ENCODE data around the gene STX2. TPM values are rescaled to one million over a fixed set of nuclear protein-coding genes. Genes with fewer than 3 reads are reported as not detected.

Gene STX2
- total and polyA plus RNA-seq, 2 experiments from 2014 or later, result 16.4 to 35.4 TPM

- TF ChIP-seq POLR2AphosphoS5 (IDR thresholded peaks at IDR 0.05; ENCODE audit: low read depth) (peak; percentile 26; the same call in 1 of the 2 replicates), STAT1 (IDR thresholded peaks at IDR 0.05; ENCODE audit: unreplicated experiment) (no peak)
- DNase-seq (ENCODE audit: low spot score) (peak; percentile 23), ATAC-seq (peak; percentile 36)
- Histone ChIP-seq H3K9me2 (ENCODE audit: insufficient read depth) (no peaks in the 10 kb centered on the region), H3K27me3 (ENCODE audit: insufficient read depth) (no peaks in the 10 kb centered on the region), H3F3A (replicated peaks; ENCODE audit: low read depth) (peaks cover 43% of the 10 kb centered on the region), H4K20me1 (replicated peaks; ENCODE audit: insufficient read depth) (peaks cover 35% of the 10 kb centered on the region), H3K27ac (ENCODE audit: low read depth) (peak overlapping the region; percentile 84; the same call in 1 of the 2 replicates), H3K79me2 (replicated peaks; ENCODE audit: insufficient read depth) (peaks cover 13% of the 10 kb centered on the region), H3K36me3 (ENCODE audit: insufficient read depth) (peaks cover 32% of the 10 kb centered on the region), H3K4me1 (ENCODE audit: insufficient read depth) (peaks cover 25% of the 10 kb centered on the region), H3K4me2 (no peak overlapping the region), H3K4me3 (no peak overlapping the region), H2AFZ (no peak overlapping the region)
- Mint-ChIP-seq H3K27ac (no peak overlapping the region), H3K4me3 (no peak overlapping the region), H3K36me3 (ENCODE audit: low read depth) (peaks cover 36% of the 10 kb centered on the region), H3K4me1 (peaks cover 40% of the 10 kb centered on the region), H3K27me3 (ENCODE audit: insufficient read depth, low read depth, poor library complexity) (peaks cover 18% of the 10 kb centered on the region), H3K9me3 (no peaks in the 10 kb centered on the region; the same call in 1 of the 3 replicates)
Observed at GRCh38 chr12:130879212-130879686, 40.2 kb upstream of the STX2 start.

GRCh38 chr12:130878193-130879185 lies 39.4 kb upstream of the STX2 start:
- peak; percentile 19 for DNase-seq (ENCODE audit: low spot score)
- ATAC-seq, result peak; percentile 24
- no peak overlapping the region for H3K4me3 Mint-ChIP-seq
- TF ChIP-seq REST (IDR thresholded peaks at IDR 0.05; ENCODE audit: unreplicated experiment) (no peak), CTCF (conservative IDR thresholded peaks at IDR 0.05; ENCODE audit: low read depth in 2 of 2) (no peak), CREB1 (CRISPR knock-in tag; IDR thresholded peaks at IDR 0.05; ENCODE audit: low read depth) (no peak), POLR2AphosphoS5 (IDR thresholded peaks at IDR 0.05; ENCODE audit: low read depth) (no peak), JUNB (IDR thresholded peaks at IDR 0.05; ENCODE audit: unreplicated experiment) (no peak), EZH2phosphoT487 (IDR thresholded peaks at IDR 0.05; ENCODE audit: unreplicated experiment) (no peak), ZNF331 (CRISPR knock-in tag; IDR thresholded peaks at IDR 0.05; ENCODE audit: low read depth) (no peak), ZNF114 (CRISPR knock-in tag; IDR thresholded peaks at IDR 0.05) (no peak), ETS1 (IDR thresholded peaks at IDR 0.05) (no peak), NANOG (IDR thresholded peaks at IDR 0.05; ENCODE audit: borderline replicate concordance) (no peak), STAT1 (IDR thresholded peaks at IDR 0.05; ENCODE audit: unreplicated experiment) (no peak), EZH2 (IDR thresholded peaks at IDR 0.05; ENCODE audit: low read depth, unreplicated experiment) (no peak)

More at GRCh38 chr12:130878193-130879185, 39.4 kb upstream of the STX2 start:
- H3K27me3 ChIP-seq (ENCODE audit: insufficient read depth), result no peaks in the 10 kb centered on the region
- H4K20me1 ChIP-seq (replicated peaks; ENCODE audit: insufficient read depth), result peaks cover 43% of the 10 kb centered on the region
- peaks cover 21% of the 10 kb centered on the region for H3K79me2 ChIP-seq (replicated peaks; ENCODE audit: insufficient read depth)
- H3K9me2 ChIP-seq (ENCODE audit: insufficient read depth), result no peaks in the 10 kb centered on the region
- peaks cover 33% of the 10 kb centered on the region for H3K4me1 ChIP-seq (ENCODE audit: insufficient read depth)
- H3K4me1 Mint-ChIP-seq, result peaks cover 47% of the 10 kb centered on the region
- H3K27me3 Mint-ChIP-seq (ENCODE audit: insufficient read depth, low read depth, poor library complexity), result peaks cover 18% of the 10 kb centered on the region
- no peaks in the 10 kb centered on the region; the same call in 1 of the 3 replicates for H3K9me3 Mint-ChIP-seq
- H3K4me2 ChIP-seq, result no peak overlapping the region
- peaks cover 51% of the 10 kb centered on the region for H3F3A ChIP-seq (replicated peaks; ENCODE audit: low read depth)
- H3K36me3 ChIP-seq (ENCODE audit: insufficient read depth), result peaks cover 39% of the 10 kb centered on the region
- H3K27ac Mint-ChIP-seq, result no peak overlapping the region
- no peak overlapping the region for H2AFZ ChIP-seq
- peak overlapping the region; percentile 90 for H3K27ac ChIP-seq (ENCODE audit: low read depth)
- peaks cover 43% of the 10 kb centered on the region for H3K36me3 Mint-ChIP-seq (ENCODE audit: low read depth)
- H3K4me3 ChIP-seq, result no peak overlapping the region

Measured in GM23338 (cell line).